Fibroblast of pulmonary artery (primary cell): Measurements from ENCODE around the gene CHST14.

Experiments used
- DNase-seq: peaks from one replicate; pipeline ENCODE4 v3.0.0-alpha.2; 2010; ENCODE audit warnings: low read depth
- H3K4me3 ChIP-seq: replicated peaks from 2 replicates; pipeline ENCODE4 v1.5.1; 2011; ENCODE audit warnings: low read depth, mild to moderate bottlenecking, control low read depth, low read length, moderate library complexity
- CTCF ChIP-seq: IDR thresholded peaks from 2 replicates; pipeline ENCODE4 v1.5.1; 2011; ENCODE audit warnings: mild to moderate bottlenecking, control low read depth, low read length, inconsistent platforms; ENCODE audit errors: missing control alignments

The CHST14 gene

DNA sequence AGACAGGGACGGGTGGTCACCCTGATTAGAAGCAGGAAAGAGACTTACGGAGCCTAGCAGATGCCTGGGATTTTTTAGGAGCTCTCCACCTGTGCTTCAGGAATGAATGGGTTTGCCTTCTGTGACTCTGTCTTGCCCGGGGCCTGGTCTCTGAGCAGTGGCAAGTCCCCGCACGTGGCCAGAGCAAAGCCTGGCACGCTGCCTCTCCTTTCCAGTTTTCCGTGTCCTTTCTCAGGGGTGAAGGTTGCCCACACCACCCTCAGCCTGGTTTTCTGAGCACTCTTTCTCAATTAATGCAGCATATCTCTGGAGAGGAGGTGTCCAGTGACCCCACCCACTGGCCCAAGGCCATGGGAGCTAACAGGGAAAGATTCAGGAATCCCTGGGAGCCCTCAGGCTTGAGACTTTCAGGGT lies 14.5 kb upstream of the CHST14 start:
- no peak for DNase-seq
- TF ChIP-seq CTCF = no peak

GRCh38 chr15:40456738-40457137 lies 14.0 kb upstream of the CHST14 start:
- no peak for TF ChIP-seq CTCF
- no peak for DNase-seq
- no peak overlapping the region for H3K4me3 ChIP-seq

More for the DNA sequence above, 14.5 kb upstream of the CHST14 start:
- H3K4me3 ChIP-seq = no peak overlapping the region

DNA sequence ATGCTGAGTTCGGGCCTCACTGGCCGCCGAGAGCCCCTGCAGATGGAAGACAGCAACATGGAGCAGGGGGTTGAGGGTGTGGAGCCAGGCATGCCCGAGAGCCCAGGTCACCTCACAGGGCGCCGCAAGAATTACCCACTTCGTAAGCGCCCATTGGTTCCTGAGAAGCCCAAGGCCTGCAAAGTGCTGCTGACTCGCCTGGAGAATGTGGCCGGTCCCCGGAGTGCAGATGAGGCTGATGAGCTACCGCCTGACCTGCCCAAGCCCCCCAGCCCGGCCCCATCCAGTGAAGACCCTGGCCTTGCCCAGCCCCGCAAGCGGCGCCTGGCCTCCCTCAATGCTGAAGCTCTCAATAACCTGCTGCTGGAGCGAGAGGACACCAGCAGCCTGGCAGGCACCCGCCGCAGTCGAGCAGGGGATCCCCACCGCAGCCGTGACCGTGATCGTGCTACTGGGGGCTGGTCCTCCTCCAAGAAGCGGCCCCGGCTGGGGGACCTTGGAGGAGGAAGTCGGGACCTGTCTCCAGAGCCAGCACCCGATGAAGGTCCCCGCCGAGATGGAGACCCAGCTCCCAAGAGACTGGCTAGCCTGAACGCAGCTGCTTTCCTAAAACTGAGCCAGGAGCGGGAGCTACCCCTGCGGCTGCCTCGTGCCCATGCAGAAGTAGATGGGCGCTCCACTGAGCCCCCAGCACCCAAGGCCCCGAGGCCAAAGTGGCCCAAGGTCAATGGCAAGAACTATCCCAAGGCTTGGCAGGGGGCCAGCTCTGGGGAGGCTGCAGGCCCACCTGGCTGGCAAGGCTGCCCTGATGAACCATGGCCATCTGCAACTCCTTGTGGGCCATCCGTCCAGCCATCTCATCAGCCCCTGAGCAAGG lies 12.1 kb upstream of the CHST14 start:
- H3K4me3 ChIP-seq = no peak overlapping the region
- TF ChIP-seq CTCF = no peak
- DNase-seq = no peak

DNA sequence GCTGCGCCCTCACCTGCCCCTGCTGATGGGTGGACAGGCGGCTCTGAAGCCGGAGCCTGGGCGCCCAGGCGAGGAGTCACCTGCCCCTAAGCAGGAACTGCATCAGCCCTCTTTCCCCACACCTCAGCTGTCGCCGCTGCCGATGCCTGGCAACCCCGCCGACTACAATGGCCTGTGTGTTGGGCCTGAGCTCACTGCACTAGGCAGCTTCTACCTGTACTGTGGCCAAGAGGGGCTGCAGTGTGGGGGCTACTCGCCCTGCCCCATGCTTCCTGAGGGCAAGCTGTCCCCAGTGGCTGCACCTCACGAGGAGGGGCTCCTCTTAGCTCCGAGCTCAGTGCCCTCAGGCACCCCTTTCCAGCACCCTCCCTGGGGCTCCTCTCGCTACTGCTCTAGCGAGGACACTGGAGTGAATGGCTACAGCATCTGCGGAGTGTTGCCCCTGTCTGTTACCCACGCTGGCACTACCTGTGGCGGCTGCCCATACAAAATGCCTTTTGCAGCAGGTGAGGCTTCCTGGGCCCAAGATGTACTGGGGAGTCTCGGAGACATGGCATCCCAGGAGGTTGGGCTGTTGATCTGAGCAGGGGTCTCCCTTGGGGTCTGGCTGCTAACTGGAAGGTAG lies 11.3 kb upstream of the CHST14 start:
- no peak overlapping the region for H3K4me3 ChIP-seq
- no peak for TF ChIP-seq CTCF
- no peak for DNase-seq

DNA sequence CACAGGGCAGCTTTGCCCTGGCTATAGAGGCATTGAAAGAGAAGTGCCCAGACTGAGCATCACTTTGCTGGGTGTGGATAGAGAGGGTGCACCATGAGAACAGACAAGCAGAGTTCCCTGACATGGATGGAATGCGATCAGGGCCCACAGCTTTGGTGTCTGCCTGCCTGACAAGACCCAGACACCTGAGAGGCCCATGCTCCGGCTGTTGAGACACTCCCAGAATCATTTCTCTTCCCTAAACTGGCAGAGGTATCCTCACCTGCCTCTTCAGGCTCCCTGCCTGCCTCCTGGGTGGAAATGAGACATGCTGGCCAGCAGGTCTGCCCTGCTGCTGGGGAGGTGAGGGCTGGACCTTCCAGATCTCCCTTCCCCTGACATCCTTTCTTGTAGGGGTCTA lies 10.4 kb upstream of the CHST14 start:
- H3K4me3 ChIP-seq = no peak overlapping the region
- no peak for DNase-seq
- no peak for TF ChIP-seq CTCF

- TF ChIP-seq CTCF = no peak
- H3K4me3 ChIP-seq = no peak overlapping the region
- DNase-seq = no peak
These were observed 8.8 kb upstream of the CHST14 start for GRCh38 chr15:40461958-40462357.
